Neuron (in vitro differentiated cells): ENCODE results near the gene STAT3.

ENCODE experiments used
- H2AFZ ChIP-seq: one replicate; pipeline ENCODE4 v1.6.1; 2013; ENCODE audit warnings: low read depth, mild to moderate bottlenecking, inconsistent platforms, low read length, moderate library complexity
- H3K27me3 ChIP-seq: one replicate; pipeline ENCODE4 v1.6.1; 2013; ENCODE audit warnings: low read length; ENCODE audit not compliant: insufficient read depth
- H3K36me3 ChIP-seq: one replicate; pipeline ENCODE4 v1.6.1; 2013; ENCODE audit warnings: low read length; ENCODE audit not compliant: insufficient read depth
- H3K4me1 ChIP-seq: one replicate; pipeline ENCODE4 v1.6.1; 2013; ENCODE audit warnings: low read length; ENCODE audit not compliant: insufficient read depth
- H3K4me3 ChIP-seq: 2 replicates; pipeline ENCODE4 v1.5.1; 2013; ENCODE audit warnings: mild to moderate bottlenecking, low read length, moderate library complexity
- H3K9me3 ChIP-seq: one replicate; pipeline ENCODE4 v1.6.1; 2013; ENCODE audit warnings: low read length

The STAT3 gene

DNA sequence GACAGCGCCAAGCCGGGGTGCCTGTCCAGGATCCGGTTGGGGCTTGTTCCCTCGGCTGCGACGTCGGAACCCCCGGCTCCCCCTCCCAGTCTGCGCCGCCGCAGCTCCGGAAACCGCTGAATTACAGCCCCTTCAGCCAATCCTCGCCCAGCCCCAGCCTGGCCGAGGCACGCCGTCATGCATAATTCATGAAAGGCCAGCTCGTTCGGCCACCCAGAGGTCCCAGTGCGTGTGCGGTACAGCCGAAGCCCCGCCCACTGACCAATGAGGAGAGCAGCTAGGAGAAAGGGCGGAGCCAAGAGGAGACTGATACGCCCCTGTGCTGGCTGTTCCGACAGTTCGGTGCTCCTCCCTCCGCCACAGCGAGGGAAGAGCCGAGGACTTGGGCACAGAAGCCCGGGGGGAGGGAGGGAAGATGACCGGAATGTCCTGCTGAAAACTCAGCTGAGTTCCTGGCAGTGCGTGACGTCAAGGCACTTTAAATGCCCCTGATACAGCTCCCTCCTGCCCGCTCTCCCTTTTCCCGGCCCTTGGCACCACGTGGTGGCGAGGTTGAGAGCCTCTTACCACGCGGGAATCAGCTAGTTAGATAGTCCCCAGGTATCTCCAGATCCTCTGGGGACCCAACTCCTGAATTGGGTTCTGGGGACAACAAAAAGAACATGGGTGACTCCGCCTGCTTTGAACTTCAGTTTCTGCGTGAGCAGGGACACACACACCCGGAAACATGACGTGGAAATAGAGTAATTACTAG is at the start of gene STAT3:
TSS of gene STAT3 (minus strand) at position 62 of the 754 bp plus-strand sequence. CDS start 39,926 bp downstream, outside the sequence.
- peak within 1 kb of the TSS; percentile 97 for H3K4me3 ChIP-seq
- H3K4me1 ChIP-seq: peaks cover 16% of the 10 kb centered on the region
- H3K27me3 ChIP-seq: no peaks in the 10 kb centered on the region
- no peaks in the 10 kb centered on the region for H3K9me3 ChIP-seq
- H3K36me3 ChIP-seq: peaks cover 3% of the 10 kb centered on the region
- no peak within 1 kb of the TSS for H2AFZ ChIP-seq

DNA sequence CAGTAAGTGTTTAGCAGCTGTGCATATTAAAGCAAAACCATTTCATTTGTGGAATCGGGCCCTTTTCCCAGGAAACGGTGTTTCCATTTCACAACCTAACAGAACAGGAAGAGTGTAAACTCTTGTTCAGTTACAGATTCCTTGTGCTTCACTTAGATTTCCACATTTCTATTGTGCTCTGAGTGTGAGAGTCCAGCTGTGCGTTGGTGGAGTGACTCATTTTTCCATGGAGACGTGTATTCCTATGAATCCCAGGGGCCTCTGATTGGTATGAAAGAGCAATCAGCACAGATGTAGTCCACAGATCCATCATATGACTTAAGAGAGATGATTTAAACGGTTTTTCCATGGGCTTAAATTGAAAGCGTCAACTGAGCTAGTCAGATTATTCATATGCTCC is 48.1 kb upstream of the STAT3 start:
- no peaks in the 10 kb centered on the region for H3K27me3 ChIP-seq
- H2AFZ ChIP-seq: peak overlapping the region; percentile 87
- H3K4me1 ChIP-seq: peaks cover 12% of the 10 kb centered on the region
- no peaks in the 10 kb centered on the region for H3K36me3 ChIP-seq
- H3K9me3 ChIP-seq: no peaks in the 10 kb centered on the region
- H3K4me3 ChIP-seq: no peak overlapping the region

DNA sequence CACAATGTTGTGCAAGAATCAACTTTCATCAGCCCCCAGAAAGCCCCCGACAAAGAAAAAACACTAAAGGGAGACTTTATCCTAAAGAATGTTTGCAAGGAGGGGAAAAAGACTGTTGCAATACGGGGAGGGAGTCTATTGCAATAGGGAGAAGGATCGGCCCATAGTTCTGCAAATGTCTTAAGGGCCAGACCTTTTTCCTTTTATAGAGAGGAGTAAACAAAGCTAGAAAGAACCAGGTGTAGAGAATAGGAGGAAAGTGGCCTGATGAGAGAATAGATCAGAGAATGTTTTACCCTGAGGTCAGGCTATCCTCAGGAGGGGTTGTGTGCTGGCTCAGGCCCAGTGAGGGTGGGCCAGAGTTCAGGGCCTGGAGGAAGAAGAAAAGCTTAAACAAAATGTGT is 43.5 kb upstream of the STAT3 start:
- Histone ChIP-seq H3K4me3 (no peak overlapping the region), H3K27me3 (no peaks in the 10 kb centered on the region), H2AFZ (peak overlapping the region; percentile 43), H3K36me3 (no peaks in the 10 kb centered on the region), H3K9me3 (no peaks in the 10 kb centered on the region), H3K4me1 (peaks cover 19% of the 10 kb centered on the region)

DNA sequence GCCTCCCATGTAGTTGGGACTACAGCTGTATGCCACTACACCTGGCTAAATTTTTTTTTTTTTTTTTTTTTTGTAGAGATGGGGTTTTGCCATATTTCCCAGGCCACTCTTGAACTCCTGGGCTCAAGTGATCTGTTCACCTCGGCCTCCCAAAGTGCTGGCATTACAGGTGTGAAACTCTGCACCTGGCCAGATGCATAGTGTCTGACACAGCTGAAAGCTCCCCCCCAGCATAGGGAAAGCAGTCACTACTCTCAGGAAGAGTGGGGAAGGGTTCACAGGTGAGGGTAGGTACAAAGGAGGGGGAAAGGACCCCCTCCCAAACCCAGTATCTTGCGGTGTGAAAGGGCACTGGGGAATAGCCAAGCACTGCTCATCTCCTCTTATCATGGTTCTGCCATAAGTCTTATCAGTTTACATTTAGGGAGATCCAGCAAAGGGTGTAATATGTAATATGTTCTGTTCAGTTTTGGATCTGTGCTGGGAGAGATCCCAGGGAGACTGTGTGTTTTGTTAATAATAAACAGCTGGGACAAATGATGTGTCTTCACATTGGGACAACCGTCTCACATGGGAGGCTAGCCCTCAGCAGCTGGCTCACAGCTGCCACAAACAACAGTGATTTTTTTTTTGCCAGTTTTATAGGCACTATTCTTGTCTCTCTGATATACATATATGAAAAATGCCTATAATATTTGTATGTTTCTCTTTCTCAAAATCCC is 41.6 kb upstream of the STAT3 start:
- Histone ChIP-seq H3K27me3 (peaks cover 5% of the 10 kb centered on the region), H3K4me1 (peaks cover 11% of the 10 kb centered on the region), H3K36me3 (no peaks in the 10 kb centered on the region), H2AFZ (no peak overlapping the region), H3K9me3 (no peaks in the 10 kb centered on the region), H3K4me3 (no peak overlapping the region)

DNA sequence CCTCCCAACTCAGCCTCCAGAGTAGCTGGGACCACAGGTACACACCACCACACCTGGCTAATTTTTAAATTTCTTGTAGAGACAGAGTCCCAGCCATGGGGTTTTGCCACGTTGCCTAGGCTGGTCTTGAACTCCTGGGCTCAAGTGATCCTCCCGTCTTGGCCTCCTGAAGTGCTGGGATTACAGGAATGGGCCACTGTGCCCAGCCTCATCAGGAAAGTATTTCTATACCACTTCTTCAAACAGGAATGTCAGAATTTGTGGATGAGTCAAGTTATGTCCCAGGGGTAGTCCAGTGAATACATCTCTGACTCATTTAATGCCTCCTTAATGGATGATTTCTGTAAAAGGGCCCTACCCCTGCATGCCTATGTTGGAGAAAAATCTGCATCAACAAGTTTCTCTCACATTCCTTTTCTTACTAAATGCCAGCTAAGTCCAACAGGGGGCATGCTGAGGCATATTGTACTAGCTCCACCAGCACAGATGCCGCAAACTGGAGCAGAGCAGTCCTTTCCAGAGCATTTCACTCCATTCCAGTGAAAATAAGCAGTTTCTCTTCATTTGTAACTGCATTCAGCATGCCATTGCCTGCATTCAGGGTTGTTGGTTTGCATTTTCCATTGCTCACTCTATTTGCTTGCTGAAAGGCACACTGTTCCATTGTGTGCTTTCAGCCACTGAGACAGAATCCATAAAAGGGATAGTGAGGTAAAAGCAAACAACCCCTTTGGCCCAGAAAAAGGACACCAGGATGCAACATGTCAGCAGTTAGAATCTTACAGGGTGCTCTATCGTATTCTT is 40.1 kb upstream of the STAT3 start:
- Histone ChIP-seq H3K4me3 (no peak overlapping the region), H3K27me3 (peaks cover 13% of the 10 kb centered on the region), H3K9me3 (no peaks in the 10 kb centered on the region), H3K36me3 (no peaks in the 10 kb centered on the region), H2AFZ (peak overlapping the region; percentile 15), H3K4me1 (peaks cover 15% of the 10 kb centered on the region)

DNA sequence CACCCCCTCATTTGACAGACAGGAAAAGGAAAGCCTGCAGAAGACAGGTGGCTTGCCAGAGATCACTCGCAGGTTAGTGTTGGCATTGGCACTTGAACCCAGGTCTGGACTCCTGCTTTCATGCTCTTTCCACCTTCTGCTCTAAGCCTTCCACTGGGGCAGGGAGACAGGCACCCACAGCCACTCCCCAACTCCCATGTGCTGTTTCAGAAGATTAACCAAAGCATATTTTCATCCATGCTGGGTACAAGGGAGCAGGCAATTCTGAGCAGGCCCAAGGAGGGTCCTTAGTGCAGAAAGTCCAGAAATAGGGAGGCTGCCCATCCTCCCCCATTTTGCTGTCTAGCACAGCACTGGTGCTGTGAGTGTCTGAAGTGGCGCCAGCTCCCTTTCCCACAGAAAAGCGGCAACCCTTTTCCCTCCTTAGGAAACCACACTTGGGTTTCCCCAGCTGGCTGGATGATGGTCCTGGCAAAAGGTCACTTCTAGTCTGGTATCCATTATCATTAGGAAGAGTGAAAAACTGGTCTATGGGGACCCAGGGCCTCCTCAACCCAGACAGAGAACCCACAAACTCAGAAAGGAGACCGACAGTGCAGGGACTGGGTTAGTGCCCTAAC is 36.9 kb upstream of the STAT3 start:
- Histone ChIP-seq H3K9me3 (no peaks in the 10 kb centered on the region), H3K36me3 (no peaks in the 10 kb centered on the region), H3K4me1 (peaks cover 14% of the 10 kb centered on the region), H3K4me3 (no peak overlapping the region), H3K27me3 (peaks cover 44% of the 10 kb centered on the region), H2AFZ (no peak overlapping the region)

DNA sequence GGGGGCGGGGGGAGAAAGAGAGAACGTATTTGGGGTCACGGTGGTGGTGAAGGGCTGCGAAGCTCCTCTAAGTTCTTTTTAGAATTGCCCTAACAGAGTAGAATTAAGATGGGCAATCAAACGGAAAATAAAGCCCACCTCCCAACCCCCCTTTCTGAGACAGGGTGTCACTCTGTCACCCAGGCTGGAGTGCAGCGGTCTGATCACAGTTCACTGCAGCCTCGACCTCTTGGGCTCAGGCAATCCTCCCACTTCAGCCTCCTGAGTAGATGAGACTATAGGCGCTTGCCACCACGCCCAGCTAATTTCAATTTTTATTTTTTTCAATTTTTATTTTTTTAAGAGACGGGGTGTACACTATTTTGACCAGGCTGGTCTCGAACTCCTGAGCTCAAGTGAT is 35.5 kb upstream of the STAT3 start:
- H3K4me1 ChIP-seq: peaks cover 10% of the 10 kb centered on the region
- no peaks in the 10 kb centered on the region for H3K9me3 ChIP-seq
- H3K36me3 ChIP-seq: no peaks in the 10 kb centered on the region
- H3K27me3 ChIP-seq: peaks cover 51% of the 10 kb centered on the region
- no peak overlapping the region for H3K4me3 ChIP-seq
- H2AFZ ChIP-seq: peak overlapping the region; percentile 68

DNA sequence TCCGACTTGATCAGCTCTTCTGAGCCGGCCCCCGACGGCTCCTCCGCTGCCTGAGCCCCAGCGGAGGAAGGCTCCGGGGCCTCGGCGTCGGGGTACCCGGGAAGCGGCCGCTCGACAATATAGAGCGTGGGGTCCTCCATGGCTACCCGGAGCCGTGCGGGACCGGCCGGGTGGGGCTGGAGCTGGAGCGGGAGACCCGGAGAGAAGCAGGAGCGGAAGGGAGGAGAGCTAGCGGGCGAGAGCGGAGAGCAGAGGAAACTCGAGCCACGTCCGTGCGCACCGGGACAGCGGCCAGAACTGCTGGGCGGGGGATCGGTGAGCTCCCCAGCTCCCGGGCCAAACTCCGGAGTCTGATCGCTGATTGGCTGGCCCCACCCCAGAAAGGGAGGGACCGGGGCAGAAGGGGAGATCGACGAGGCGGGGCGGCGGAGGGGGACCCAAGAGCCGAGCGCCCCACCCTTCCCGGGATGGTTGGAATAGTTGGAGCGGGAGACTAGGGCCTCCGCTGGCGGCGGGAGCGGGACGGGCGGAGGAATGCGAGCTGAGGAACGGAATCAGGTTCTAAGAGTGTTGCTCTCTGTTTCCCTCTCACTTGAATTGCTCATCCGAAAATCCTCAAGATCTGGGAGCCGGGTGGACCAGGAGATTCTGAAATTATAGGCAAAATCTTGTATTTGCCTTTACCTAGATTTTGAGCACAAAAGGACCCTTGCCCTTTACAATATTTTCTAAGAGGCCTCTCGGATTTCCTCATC is 34.9 kb upstream of the STAT3 start, which contains the start of gene CAVIN1:
TSS of gene CAVIN1 (minus strand) at position 299 of the 755 bp plus-strand sequence. CDS start at position 140, 159 bp downstream.
- H3K27me3 ChIP-seq: peaks cover 51% of the 10 kb centered on the region
- peaks cover 10% of the 10 kb centered on the region for H3K4me1 ChIP-seq
- H2AFZ ChIP-seq: peak within 1 kb of the TSS; percentile 68
- H3K4me3 ChIP-seq: peak within 1 kb of the TSS; percentile 41
- H3K36me3 ChIP-seq: no peaks in the 10 kb centered on the region
- H3K9me3 ChIP-seq: no peaks in the 10 kb centered on the region

DNA sequence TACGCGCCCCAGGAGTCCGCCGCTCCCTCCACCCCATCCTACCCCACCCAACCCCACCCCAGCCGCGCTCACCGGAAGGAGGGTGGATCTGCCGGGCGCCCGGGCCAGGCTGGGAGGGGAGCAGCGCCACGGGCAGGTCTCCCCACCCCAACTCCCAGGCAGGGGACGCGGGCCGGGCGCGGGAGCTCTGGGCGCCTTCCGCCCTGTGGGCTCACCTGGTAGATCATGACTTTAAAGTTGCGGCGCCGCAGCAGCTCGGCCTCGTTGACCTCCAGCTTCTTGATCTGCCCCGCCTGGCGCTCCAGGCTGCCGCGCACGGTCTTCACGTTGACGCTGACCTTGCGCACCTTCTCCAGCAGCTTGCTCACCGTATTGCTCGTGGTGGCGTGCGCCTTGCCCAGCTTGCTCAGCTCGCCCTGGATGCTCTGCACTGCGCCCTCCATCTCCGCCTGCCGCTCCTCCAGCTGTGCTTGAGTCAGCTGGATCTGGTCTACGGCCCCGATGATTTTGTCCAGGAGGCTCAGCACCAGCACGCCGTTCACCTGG is 34.2 kb upstream of the STAT3 start:
- Histone ChIP-seq H3K4me3 (peak overlapping the region; percentile 41), H2AFZ (peak overlapping the region; percentile 68), H3K36me3 (no peaks in the 10 kb centered on the region), H3K9me3 (no peaks in the 10 kb centered on the region), H3K27me3 (peaks cover 51% of the 10 kb centered on the region), H3K4me1 (peaks cover 10% of the 10 kb centered on the region)

DNA sequence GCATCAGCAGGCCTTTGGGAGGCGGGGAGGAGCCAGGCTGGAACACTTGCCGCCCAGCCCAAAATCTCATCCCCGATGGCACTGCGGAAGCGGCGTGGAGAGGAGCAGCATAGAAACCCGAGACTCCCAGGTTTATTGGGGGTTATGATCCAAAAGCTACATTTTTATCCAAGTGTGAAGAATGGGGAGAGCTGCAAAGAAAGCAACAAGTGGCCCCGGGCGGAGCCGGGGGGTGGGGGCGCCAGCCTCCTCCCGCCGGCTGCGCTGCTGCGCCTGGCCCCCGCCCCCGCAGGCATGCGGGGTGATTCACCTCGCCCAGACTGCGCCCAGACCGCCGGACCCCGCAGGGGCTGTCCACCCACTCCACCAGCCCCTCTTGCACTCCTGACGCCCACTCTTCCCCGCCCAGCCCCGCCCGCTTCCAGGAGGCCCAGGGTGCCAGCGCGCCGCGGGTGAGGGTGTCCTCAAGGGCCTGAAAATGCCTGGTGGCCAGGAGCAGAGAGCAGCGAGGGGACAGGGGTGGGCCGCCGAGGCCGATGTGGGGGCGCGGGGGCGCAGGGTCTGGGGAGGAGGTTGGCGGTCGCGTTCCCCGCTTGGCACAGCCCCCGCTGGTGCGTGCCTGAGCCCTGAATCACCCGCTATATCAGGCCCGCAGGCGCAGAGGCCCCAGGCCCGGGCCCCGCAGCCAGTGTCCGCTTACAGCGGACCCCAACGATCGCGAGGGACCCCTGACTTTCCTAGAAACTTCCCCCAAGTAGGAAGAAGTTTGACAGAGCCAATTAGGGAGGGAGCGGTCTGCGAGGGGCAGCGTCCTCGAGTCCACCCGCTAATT is 33.5 kb upstream of the STAT3 start:
- Histone ChIP-seq H3K27me3 (peaks cover 51% of the 10 kb centered on the region), H3K4me1 (peaks cover 10% of the 10 kb centered on the region), H3K36me3 (no peaks in the 10 kb centered on the region)

DNA sequence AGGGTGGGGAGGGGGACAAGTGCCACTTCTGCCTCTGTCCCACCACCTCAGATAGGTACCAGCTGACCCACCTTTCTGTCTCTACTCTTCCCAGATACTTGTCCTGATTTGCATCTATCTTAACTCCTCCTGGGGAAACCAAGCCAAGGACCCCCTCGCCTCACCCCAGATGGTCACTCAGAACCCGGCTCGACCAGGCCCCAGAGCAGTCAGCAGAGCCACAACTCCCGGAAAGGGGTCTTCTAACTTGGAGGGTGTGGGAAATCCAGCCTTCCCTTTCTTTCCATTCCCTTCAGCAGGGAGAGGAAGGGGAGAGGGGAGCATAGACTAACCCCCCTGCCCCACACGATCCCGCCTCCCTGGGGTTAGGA is 32.9 kb upstream of the STAT3 start:
- Histone ChIP-seq H3K4me1 (peaks cover 10% of the 10 kb centered on the region), H3K36me3 (no peaks in the 10 kb centered on the region), H2AFZ (no peak overlapping the region), H3K9me3 (no peaks in the 10 kb centered on the region), H3K4me3 (no peak overlapping the region), H3K27me3 (peaks cover 51% of the 10 kb centered on the region)

More for the DNA sequence above, 33.5 kb upstream of the STAT3 start:
- Histone ChIP-seq H3K9me3 (no peaks in the 10 kb centered on the region), H2AFZ (no peak overlapping the region), H3K4me3 (peak overlapping the region; percentile 6)
